HG02678 (cell line): Measurements from ENCODE around the gene CACHD1.

Experiments used
- ATAC-seq: cut with Tn5 transposase; IDR thresholded peaks from one replicate; pipeline ENCODE4 v1.9.1; 2021; ENCODE audit warnings: mild to moderate bottlenecking, moderate library complexity; ENCODE audit not compliant: unreplicated experiment

CACHD1 gene

DNA sequence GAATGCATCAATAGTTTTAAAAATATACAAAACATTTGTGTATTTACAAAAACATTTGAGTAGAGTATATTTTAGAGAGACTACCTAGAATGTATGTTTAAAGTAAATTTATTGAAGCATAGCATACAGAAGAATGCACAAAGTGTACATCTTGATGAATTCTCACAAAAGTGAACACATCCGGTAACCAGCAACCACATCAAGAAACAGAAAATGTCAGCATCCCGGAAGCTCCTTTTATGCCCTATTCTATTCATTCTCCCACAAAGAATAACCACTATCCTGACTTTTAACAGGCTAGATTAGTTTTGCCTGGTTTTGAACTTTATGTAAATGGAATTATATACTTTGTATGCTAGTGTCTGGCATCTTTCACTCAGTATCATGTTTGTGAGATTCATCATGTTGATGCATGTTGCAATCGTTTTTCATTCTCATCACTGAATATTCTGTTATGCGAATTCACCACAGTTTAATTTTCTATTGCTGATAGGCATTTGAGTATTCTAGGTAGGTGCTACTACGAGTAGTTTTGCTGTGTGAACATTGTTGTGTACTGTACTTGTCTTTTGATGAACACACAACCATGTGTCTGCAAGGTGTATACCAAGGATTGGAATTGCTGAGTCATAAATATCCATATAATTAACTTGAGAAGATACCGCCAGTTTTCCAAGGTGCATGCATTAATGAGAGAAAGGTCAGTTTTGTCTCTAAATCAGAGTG, 75.4 kb downstream of the CACHD1 start:
- ATAC-seq, result no peak

DNA sequence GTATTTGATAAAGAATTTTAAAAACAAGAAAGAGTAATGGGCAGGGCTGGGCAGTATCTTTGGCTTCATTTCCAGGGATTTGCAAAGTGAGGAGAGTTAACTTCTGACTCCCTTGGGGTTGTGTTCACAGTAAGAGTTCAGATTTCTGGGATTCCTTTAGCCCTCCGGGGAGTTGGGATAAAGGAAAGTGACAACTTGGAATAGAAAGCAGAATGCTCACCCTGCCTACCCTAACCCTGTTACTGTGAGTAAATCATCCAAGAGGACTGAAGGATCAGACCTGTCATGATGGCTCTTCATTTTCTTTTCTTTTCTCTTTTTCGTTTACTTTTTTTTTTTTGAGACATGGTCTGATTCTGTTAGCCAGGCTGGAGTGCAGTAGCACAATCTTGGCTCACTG, 76.1 kb downstream of the CACHD1 start:
- no peak for ATAC-seq

DNA sequence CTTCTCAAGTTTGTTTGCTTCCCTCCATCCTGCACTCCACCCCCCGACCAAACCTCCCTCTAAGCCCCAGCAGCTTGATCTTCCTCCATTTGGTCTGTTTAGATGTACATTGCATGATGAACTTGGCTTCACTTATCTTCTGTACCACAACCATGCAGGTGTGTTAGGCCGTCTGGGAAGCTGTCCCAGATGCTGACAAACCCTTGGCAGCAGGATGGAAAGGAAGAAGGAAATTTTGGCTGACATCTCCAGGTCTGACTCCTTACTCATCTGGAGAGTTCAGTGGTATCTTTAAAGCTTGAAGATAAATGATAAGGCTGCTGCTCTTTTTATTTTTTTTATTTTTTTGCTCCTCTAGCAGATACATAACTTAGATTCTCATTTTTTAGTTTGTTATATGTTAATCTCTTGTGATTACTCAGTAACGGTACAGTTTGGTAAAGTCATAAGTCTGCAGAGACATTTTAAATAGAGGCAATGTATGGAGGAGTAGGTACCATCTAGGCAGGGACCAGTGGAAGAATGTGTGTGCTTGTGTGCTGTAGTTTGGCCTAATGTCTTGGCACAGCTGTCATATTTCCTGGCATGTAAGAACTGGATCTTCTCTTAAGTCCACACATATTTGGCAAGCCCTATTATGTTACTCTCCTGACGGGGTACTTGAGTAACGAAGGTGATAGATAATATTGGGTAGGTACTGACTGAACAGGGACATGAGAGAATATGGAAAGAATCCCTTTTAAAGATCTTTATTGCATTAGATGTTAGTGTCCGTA, 79.7 kb downstream of the CACHD1 start:
- ATAC-seq, result no peak

DNA sequence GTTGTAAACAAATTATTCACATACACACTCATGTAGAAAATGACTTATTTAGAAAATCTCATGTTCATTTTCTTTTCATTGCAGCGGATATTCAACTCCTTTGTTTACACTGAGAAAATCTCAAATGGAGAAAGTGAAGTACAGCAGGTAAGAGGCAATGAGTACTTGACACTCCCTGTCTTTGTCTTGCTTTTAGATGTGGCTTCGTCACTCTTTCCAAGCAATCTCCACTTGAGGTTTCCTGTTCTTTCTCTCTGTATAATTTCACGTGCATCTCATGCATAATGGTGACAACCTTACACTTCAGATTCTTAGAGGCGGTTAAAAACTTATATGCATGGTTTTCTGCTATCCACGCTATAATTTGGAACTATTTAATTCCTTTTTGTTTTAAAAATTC, 80.6 kb downstream of the CACHD1 start:
- no peak for ATAC-seq

DNA sequence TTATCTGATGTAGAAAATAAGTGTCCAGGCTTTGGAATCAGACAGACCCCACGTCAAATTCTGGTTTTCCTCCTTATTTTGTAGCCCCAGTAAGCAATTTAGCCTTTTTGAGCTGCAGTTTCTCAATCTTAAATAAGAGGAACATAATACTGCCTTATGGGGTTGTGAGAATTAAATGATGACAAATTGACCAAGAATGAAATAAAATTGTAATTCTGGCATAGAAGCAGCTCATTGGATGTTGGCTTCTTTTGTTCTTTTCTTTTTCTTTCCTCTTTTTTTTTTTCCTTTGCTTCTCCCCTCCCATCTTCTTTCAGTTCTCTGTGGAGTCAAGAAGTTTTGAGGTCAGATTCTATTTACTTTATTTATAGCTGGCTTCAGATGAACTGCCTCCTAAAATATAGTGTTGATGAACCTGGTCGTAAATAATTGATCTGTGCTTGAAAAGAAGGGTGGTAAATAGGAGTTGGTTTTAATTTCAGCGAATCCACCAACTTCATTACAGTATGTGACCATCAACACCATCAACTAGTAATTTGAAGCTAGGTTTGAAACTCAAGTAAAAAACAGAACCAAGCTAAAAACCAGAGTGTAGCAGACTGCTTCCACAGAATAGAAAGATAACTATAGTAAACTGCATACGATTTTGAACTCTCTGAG, 81.1 kb downstream of the CACHD1 start:
- no peak for ATAC-seq

DNA sequence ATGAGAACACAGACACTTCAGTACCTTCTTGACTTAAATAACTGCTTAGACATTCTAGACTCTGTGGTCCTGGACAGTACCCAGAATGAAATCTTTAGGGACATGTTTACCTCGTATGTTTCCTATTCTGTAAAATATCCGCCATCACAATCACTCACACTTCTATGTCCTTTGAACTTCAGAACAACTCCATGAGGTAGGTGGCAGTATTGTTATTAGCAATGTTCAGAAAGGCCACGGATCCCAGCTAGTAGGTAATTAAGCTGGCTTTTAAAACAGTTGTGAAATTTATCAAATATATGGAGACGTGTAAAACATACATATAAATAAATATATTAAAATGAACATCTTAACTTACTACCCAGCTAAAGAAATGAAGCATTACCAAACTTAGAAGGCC, 83.4 kb downstream of the CACHD1 start:
- ATAC-seq, result no peak

- ATAC-seq, result no peak
These were observed 86.0 kb downstream of the CACHD1 start for GRCh38 chr1:64555947-64556346.

- ATAC-seq, result no peak
These were observed 92.1 kb downstream of the CACHD1 start for GRCh38 chr1:64561993-64562392.

DNA sequence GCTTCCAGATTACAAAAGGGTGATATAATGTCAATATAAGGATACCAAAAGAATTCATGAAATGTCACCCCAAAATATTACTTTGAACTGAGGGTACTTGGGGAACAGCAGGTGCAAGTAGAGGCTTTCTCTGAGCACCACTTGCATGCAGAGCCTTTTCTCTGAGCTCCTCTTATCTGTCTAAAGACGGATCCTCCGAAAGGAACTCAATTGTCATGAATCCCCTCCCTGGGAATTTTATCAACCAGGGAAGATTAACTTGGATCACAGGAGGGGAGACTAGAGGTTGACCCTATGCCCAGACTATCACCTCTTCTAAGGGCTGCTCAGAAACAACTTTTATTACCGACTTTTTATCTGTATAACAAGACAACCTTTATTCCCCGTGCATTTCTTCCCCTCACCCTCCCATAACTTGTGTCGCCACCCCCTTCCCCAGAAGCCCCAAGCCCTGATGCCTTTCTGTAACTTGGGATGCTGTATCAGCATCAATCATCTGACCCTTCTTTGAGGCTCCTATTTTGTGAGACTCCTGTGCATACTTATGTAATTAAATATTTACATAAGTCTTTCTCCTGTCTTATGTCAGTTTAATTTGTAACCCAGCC, 94.1 kb downstream of the CACHD1 start:
- ATAC-seq, result no peak

GRCh38 chr1:64564891-64565290, 95.0 kb downstream of the CACHD1 start:
- ATAC-seq, result no peak

DNA sequence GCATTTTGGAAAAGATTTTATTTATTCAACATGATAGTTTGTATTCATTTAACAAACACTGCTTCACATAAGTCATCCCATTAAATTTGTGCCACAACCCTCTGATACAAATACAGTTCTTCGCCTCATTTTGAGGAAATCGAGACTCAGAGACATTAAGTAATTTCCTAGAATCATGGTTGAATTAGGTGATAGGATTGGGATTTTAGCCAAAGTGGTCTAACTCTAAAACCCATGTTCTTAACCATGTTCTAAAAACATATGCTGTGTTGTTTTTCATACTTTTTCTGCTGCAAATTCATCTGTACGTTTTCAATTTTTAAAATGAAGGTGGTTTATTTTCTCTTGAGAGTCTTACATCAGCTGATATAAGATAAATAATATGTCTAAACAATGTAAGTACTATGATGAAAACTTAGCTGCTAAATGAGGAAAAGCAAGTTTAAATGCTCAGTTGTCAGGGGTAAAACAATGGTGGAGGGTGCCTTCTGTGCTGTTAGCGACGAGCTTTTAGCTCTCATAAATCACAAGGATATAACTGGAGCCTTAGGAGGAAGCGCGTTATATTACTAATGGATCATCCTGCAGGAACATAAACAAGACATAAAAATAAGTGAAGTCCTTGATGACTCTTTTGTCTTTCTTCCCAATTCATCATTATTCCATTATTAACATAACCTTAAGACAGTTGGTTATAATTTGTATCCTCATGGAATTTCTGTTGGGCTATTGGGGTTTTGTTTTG, 97.7 kb downstream of the CACHD1 start:
- no peak for ATAC-seq

GRCh38 chr1:64568171-64568450, 98.2 kb downstream of the CACHD1 start:
- no peak for ATAC-seq

DNA sequence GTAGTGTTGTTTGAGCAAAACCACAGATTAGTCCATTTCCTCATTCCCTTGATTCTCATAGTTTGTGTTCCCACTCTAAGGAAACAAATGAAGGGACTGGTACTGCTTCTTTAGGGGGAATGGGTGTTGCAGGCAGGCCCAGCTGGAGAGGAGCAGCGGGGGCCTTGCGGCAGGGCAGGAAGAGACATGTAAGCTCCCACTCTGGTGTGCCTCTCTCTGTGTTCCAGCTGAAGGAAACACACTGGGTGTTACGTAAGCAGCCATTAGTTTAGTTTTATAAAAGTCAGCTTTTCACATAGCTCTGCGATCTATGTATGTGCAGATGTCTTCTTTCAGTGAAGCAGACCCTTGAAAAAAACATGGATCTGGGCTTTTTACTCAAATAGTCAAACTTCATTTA, 99.5 kb downstream of the CACHD1 start:
- ATAC-seq, result no peak

DNA sequence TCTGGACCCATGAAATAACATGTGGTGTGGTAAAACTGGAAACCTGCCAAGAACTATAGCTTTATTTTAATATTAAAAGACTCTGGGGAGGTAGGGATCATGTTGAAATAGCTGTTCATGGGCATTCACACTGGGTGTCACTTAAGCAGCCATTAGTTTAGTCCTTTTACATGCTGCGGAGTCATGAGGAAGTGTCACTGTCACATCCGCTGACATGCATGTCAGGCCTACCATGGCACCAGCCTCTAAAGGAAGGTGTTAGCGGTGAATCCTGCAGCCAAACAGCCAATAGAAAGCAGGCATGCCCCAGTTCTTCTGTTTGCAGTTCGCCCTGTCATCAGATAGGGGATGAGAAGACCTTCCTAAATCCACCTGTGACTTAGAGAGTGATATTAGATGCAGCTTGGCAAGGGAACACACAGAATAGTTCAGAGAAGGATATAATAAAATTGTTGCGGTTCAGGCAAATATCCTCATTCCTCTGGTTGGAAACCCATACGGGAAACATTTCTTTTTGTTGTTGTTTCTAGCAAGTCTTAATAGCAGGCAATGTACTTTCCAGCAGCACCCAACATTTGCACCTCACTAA, 100.4 kb downstream of the CACHD1 start:
- no peak for ATAC-seq

GRCh38 chr1:64572222-64572900, 102.4 kb downstream of the CACHD1 start:
- ATAC-seq, result no peak

DNA sequence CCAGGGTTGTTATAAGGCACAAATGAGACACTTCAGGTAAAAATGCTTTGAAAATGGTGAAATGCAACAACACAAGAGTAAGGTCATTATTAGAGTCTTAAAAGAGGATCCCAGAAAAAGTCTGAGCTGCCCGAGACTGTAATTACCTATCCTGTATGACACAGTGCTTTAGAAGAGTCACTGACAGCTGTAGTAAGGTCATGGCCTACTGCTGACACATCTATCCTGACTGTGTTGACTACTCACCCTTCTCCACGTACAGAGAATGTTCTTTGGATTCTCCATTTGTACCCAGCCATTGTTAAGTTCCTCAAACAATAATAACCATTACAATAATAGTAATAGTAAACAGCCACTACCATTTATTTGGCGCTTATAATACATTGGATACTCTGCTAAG, 104.4 kb downstream of the CACHD1 start:
- ATAC-seq, result no peak

GRCh38 chr1:64575881-64576676, 106.2 kb downstream of the CACHD1 start:
- no peak for ATAC-seq

DNA sequence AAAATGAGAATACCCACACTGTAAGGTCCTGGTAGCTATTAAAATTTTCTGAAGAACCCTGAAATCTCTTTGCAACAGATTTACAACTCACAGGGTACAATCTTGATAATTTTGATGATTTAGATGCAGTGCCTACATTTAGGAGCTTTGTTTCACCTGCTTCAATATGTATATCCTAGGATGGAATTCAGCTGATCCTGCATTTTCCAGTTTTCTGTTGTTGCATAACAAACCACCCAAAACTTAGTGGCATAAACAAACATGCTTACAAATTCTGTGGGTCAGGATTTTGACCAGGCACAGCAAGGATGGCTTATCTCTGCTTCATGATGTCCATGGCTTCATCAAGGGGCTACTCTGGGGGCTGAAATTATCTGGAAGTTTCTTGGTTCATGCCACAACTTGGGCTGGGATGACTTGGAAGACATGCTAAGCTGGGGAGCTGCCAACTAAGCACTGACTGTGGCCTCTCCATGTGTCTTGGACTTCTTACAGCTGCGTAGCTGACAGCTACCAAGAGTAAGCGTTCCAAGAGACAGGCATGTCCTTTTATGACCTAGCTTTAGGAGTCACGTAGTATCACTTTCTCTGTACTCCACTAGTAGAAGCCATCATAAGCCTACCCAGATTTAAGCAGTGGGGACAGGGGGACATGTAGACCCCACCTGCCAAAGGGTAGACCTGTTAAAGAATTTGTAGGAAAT, 108.5 kb downstream of the CACHD1 start:
- ATAC-seq, result no peak

DNA sequence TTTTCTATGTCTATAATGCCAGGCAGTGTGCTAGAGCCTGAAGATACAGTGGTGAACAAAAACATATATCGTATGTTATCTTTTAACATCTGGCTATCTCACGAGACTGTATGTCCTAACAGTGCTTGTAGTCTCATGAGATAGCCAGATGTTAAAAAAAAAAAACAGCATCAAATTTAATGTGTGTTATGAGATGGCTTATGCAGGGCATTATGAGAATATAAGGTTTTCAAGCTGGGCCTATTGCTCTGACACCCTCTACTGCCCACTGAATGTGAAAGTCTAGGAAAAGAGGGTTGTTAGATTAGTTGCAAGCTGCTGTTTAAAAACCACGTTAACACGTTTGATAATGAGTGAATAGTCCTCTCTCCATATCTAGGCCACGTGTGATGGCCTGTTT, 109.8 kb downstream of the CACHD1 start:
- ATAC-seq, result no peak
